ENCODE data around the gene PPP2R2C.

Gene PPP2R2C

GRCh38 chr4:6320663-6321062 is 151.8 kb downstream of the PPP2R2C start:
- no peak overlapping the region for H3K27ac ChIP-seq
- TF ChIP-seq CTCF (IDR thresholded peaks at IDR 0.05): no peak
- H3K4me3 ChIP-seq: no peak overlapping the region
- no peak for DNase-seq (ENCODE audit: low spot score)

- no peak for TF ChIP-seq CTCF (IDR thresholded peaks at IDR 0.05)
- H3K27ac ChIP-seq: no peak overlapping the region
- no peak overlapping the region for H3K4me3 ChIP-seq
- no peak for DNase-seq (ENCODE audit: low spot score)
These were observed 152.8 kb downstream of the PPP2R2C start for GRCh38 chr4:6319530-6320150.

- no peak overlapping the region for H3K4me3 ChIP-seq
- H3K27ac ChIP-seq: no peak overlapping the region
- TF ChIP-seq CTCF (IDR thresholded peaks at IDR 0.05): no peak
- DNase-seq (ENCODE audit: low spot score): no peak
These were observed 154.2 kb downstream of the PPP2R2C start for GRCh38 chr4:6318206-6318605.

- no peak for DNase-seq (ENCODE audit: low spot score)
- no peak overlapping the region for H3K27ac ChIP-seq
- no peak for TF ChIP-seq CTCF (IDR thresholded peaks at IDR 0.05)
These were observed 155.9 kb downstream of the PPP2R2C start for GRCh38 chr4:6316461-6317003.

GRCh38 chr4:6313216-6313615 is 159.2 kb downstream of the PPP2R2C start:
- no peak for DNase-seq (ENCODE audit: low spot score)
- TF ChIP-seq CTCF (IDR thresholded peaks at IDR 0.05): no peak
- Histone ChIP-seq H3K27ac (no peak overlapping the region), H3K4me3 (no peak overlapping the region)

More at GRCh38 chr4:6316461-6317003, 155.9 kb downstream of the PPP2R2C start:
- H3K4me3 ChIP-seq: no peak overlapping the region

GRCh38 chr4:6309777-6310176 is 162.6 kb downstream of the PPP2R2C start:
- DNase-seq (ENCODE audit: low spot score): no peak
- Histone ChIP-seq H3K4me3 (no peak overlapping the region), H3K27ac (no peak overlapping the region)
- TF ChIP-seq CTCF (IDR thresholded peaks at IDR 0.05): no peak
